SU-DHL-6 (cell line): ENCODE data around the gene SC5D.

ENCODE experiments used
- H2AFZ ChIP-seq: fragments of 200-600 bp; sonication (generic); 2 replicates; pipeline ENCODE4 v1.6.1; 2014; ENCODE audit warnings: low read depth, mild to moderate bottlenecking, moderate library complexity, mixed read lengths, antibody characterized with exemption, low read length; ENCODE audit not compliant: severe bottlenecking
- H3F3A ChIP-seq: fragments of 200-600 bp; shearing (Covaris generic); 2 replicates; pipeline ENCODE4 v1.6.0; 2016; ENCODE audit warnings: antibody characterized with exemption, mild to moderate bottlenecking; ENCODE audit not compliant: insufficient read depth
- H3K27ac ChIP-seq: fragments of 200-600 bp; sonication (generic); 2 replicates; pipeline ENCODE4 v1.5.1; 2016; ENCODE audit warnings: low read depth, mild to moderate bottlenecking, low read length, moderate library complexity, mixed read lengths
- H3K27me3 ChIP-seq: fragments of 200-600 bp; sonication (generic), shearing (Covaris generic); 2 replicates; pipeline ENCODE4 v1.6.0; 2014; ENCODE audit warnings: mild to moderate bottlenecking, low read length
- H3K36me3 ChIP-seq: fragments of 200-600 bp; sonication (generic); 2 replicates; pipeline ENCODE4 v1.6.1; 2014; ENCODE audit warnings: mild to moderate bottlenecking, low read length, mixed read lengths
- H3K4me2 ChIP-seq: fragments of 300-600, 200-600 bp; shearing (Covaris generic), sonication (generic); 2 replicates; pipeline ENCODE4 v1.6.0; 2014; ENCODE audit warnings: low read length, low read depth, mild to moderate bottlenecking; ENCODE audit not compliant: poor library complexity, severe bottlenecking
- H3K4me3 ChIP-seq: fragments of 200-600 bp; sonication (generic); 2 replicates; pipeline ENCODE4 v1.5.1; 2014; ENCODE audit warnings: antibody characterized with exemption, low read length, mild to moderate bottlenecking, mixed read lengths; ENCODE audit not compliant: insufficient read depth, poor library complexity, severe bottlenecking
- H3K79me2 ChIP-seq: fragments of 200-600 bp; sonication (generic); 2 replicates; pipeline ENCODE4 v1.6.1; 2014; ENCODE audit warnings: mild to moderate bottlenecking, low read length, moderate library complexity; ENCODE audit not compliant: insufficient read depth
- H3K9ac ChIP-seq: fragments of 200-600 bp; sonication (generic); 2 replicates; pipeline ENCODE4 v1.7.0; 2014; ENCODE audit warnings: mild to moderate bottlenecking, low read length
- H3K9me2 ChIP-seq: fragments of 200-600 bp; sonication (generic); replicated peaks from 2 replicates; pipeline ENCODE4 v1.6.1; 2014; ENCODE audit warnings: low read length; ENCODE audit not compliant: insufficient read depth
- H3K9me3 ChIP-seq: fragments of 200-600 bp; sonication (generic); 2 replicates; pipeline ENCODE4 v1.6.1; 2014; ENCODE audit warnings: low read length, mixed read lengths; ENCODE audit not compliant: insufficient read depth
- H4K20me1 ChIP-seq: fragments of 200-600 bp; sonication (generic); 2 replicates; pipeline ENCODE4 v1.6.1; 2014; ENCODE audit warnings: low read depth, mild to moderate bottlenecking, antibody characterized with exemption, low read length, moderate library complexity, mixed read lengths
- EZH2phosphoT487 ChIP-seq: fragments of 200-600 bp; sonication (generic), shearing (Covaris generic); conservative IDR thresholded peaks from 2 replicates; pipeline ENCODE4 v1.6.1; 2018; ENCODE audit warnings: mild to moderate bottlenecking, antibody characterized with exemption, low read length, moderate library complexity, mixed read lengths
- TF ChIP-seq, protein P1 (sequence below): fragments of 200-600 bp; sonication (generic); IDR thresholded peaks from one replicate; pipeline ENCODE4 v1.5.1; 2017; ENCODE audit warnings: antibody characterized with exemption, mild to moderate bottlenecking, low read length, moderate library complexity; ENCODE audit not compliant: insufficient read depth, poor library complexity, severe bottlenecking

SC5D gene

GRCh38 chr11:121354192-121354591, 61.6 kb downstream of the SC5D start:
- H3F3A ChIP-seq, result no peaks in the 10 kb centered on the region
- no peaks in the 10 kb centered on the region for H3K36me3 ChIP-seq
- H3K79me2 ChIP-seq, result no peaks in the 10 kb centered on the region
- no peaks in the 10 kb centered on the region for H3K9me2 ChIP-seq
- no peaks in the 10 kb centered on the region for H3K27me3 ChIP-seq
- H2AFZ ChIP-seq, result no peak overlapping the region
- no peak overlapping the region for H3K4me3 ChIP-seq
- no peak overlapping the region for H3K9ac ChIP-seq
- no peaks in the 10 kb centered on the region for H3K9me3 ChIP-seq
- no peak for TF ChIP-seq EZH2phosphoT487
- TF ChIP-seq, protein P1, sequence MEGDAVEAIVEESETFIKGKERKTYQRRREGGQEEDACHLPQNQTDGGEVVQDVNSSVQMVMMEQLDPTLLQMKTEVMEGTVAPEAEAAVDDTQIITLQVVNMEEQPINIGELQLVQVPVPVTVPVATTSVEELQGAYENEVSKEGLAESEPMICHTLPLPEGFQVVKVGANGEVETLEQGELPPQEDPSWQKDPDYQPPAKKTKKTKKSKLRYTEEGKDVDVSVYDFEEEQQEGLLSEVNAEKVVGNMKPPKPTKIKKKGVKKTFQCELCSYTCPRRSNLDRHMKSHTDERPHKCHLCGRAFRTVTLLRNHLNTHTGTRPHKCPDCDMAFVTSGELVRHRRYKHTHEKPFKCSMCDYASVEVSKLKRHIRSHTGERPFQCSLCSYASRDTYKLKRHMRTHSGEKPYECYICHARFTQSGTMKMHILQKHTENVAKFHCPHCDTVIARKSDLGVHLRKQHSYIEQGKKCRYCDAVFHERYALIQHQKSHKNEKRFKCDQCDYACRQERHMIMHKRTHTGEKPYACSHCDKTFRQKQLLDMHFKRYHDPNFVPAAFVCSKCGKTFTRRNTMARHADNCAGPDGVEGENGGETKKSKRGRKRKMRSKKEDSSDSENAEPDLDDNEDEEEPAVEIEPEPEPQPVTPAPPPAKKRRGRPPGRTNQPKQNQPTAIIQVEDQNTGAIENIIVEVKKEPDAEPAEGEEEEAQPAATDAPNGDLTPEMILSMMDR, result no peak
- H3K4me2 ChIP-seq, result no peak overlapping the region
- no peaks in the 10 kb centered on the region for H4K20me1 ChIP-seq
- no peak overlapping the region for H3K27ac ChIP-seq

DNA sequence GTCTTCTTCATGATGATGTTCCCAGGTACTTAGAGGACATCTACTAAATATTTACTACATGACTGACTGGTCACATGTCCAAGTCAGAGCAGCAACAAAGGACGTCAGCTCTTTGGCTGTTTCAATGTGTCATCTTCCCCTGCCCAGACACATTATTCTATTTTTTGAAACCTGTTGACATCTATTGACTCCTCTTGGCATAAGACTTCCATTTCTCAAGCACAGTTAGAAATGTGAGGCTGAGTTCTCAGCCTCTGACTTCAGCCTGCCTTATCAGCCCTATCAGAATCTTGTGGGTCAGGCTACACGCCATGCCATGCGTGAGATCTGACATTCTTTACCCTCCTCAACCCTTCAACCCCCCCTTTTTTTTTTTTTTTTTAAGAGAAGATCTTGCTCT, 63.8 kb downstream of the SC5D start:
- Histone ChIP-seq H3K9ac (no peak overlapping the region), H3K9me2 (no peaks in the 10 kb centered on the region), H4K20me1 (no peaks in the 10 kb centered on the region), H3K4me3 (no peak overlapping the region), H3K27ac (no peak overlapping the region), H2AFZ (no peak overlapping the region), H3F3A (no peaks in the 10 kb centered on the region), H3K36me3 (no peaks in the 10 kb centered on the region), H3K79me2 (no peaks in the 10 kb centered on the region), H3K9me3 (no peaks in the 10 kb centered on the region), H3K27me3 (no peaks in the 10 kb centered on the region), H3K4me2 (no peak overlapping the region)
- TF ChIP-seq, protein P1, result no peak
- no peak for TF ChIP-seq EZH2phosphoT487
